ENCODE data around the gene SP3. TPM values are rescaled to one million over a fixed set of nuclear protein-coding genes. Genes with fewer than 3 reads are reported as not detected.

SP3 gene
- total and polyA plus RNA-seq, 9 of the 15 experiments (the other 6 are each of a cell fraction or from before 2014, with no cell fraction given), result 12.0 to 106 (median 74.9) TPM

DNA sequence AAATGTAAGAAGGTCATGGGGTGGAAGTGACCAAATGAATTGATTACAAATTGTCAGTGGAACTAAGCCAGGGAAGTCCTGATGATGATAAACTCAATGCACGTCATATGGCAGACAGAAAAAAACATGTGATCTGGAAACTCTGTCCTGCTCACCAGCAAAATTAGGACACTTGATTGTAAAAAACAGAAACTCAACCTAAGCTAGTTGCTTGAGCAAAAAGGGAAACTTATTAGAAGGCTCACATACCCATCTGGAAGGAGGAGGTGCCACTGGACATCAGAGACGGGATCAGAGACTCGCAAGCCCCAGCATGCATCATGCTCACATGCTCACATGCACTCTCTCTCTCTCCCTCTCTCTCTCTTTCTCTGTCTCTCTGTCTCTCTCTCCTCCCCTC, 96.8 kb downstream of the SP3 start:
- no peak for FAIRE-seq
- H3K4me1 ChIP-seq (replicated peaks in 1 of 2; ENCODE audit: control insufficient read depth in 2 of 2, insufficient read depth in 2 of 2, low read length in 2 of 2), result peaks cover 0 to 9% of the 10 kb centered on the region in 2 experiments; a peak in 1 of 5 replicates
- H3K27ac ChIP-seq (ENCODE audit: extremely low read depth, low read depth, low read length), result no peak overlapping the region
- H3K36me3 ChIP-seq (ENCODE audit: control insufficient read depth, insufficient read depth, low read length), result no peaks in the 10 kb centered on the region
- peaks cover 36 to 57% of the 10 kb centered on the region in 2 experiments for H3K27me3 ChIP-seq (ENCODE audit: control insufficient read depth in 2 of 2, insufficient read depth in 2 of 2, low read length in 2 of 2)
- in situ Hi-C loops (cut with MboI) (no loop called here), intact Hi-C loops (cut with micrococcal nuclease) (no loop called here)
- no peak overlapping the region for H3K9ac ChIP-seq (ENCODE audit: insufficient read depth in 1 of 2, low read depth in 2 of 2, low read length in 2 of 2)
- ATAC-seq, result no peak
- ChIA-PET POLR2A (no interaction called here), CTCF (ENCODE audit: low intra/inter-chr PET ratio) (no interaction called here)
- H3K4me3 ChIP-seq, result no peak overlapping the region
- no TSS peak for BruUV-seq (replicated peaks)
- no peak overlapping the region for H2AFZ ChIP-seq (ENCODE audit: low read depth, low read length)
- 2% methylated on average over 3 of the region's 3 CpGs for WGBS (ENCODE audit: insufficient coverage, low coverage, missing lambda C conversion rate)
- TF ChIP-seq ZNF197 (CRISPR knock-in tag; IDR thresholded peaks at IDR 0.05; ENCODE audit: low read depth) (no peak), GTF2E2 (tag; IDR thresholded peaks at IDR 0.05) (no peak), FOXA1 (IDR thresholded peaks at IDR 0.05; ENCODE audit: borderline replicate concordance) (no peak), HIVEP1 (CRISPR knock-in tag; IDR thresholded peaks at IDR 0.05) (no peak), HDAC2 (IDR thresholded peaks at IDR 0.05) (no peak), TAL1 (IDR thresholded peaks at IDR 0.05) (no peak), PCBP2 (IDR thresholded peaks at IDR 0.05; ENCODE audit: low read depth, low read length, poor library complexity, severe bottlenecking) (no peak), BRD9 (IDR thresholded peaks at IDR 0.05; ENCODE audit: low read depth, partially characterized antibody) (no peak), ASH1L (IDR thresholded peaks at IDR 0.05; ENCODE audit: borderline replicate concordance, low read depth, partially characterized antibody) (no peak), ZFX (CRISPR knock-in tag; IDR thresholded peaks at IDR 0.05) (no peak), TOE1 (IDR thresholded peaks at IDR 0.05; ENCODE audit: borderline replicate concordance) (no peak), TOE1 (CRISPR knock-in tag; IDR thresholded peaks at IDR 0.05; ENCODE audit: borderline replicate concordance, low read depth) (no peak), ZNF224 (CRISPR knock-in tag; IDR thresholded peaks at IDR 0.05) (no peak), EZH2 (IDR thresholded peaks at IDR 0.05; ENCODE audit: borderline replicate concordance, low read depth, low read length) (no peak)
- TF ChIP-seq, protein P1, sequence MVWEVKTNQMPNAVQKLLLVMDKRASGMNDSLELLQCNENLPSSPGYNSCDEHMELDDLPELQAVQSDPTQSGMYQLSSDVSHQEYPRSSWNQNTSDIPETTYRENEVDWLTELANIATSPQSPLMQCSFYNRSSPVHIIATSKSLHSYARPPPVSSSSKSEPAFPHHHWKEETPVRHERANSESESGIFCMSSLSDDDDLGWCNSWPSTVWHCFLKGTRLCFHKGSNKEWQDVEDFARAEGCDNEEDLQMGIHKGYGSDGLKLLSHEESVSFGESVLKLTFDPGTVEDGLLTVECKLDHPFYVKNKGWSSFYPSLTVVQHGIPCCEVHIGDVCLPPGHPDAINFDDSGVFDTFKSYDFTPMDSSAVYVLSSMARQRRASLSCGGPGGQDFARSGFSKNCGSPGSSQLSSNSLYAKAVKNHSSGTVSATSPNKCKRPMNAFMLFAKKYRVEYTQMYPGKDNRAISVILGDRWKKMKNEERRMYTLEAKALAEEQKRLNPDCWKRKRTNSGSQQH (CRISPR knock-in tag; IDR thresholded peaks at IDR 0.05), result no peak
- no peaks in the 10 kb centered on the region for H3K79me2 ChIP-seq (ENCODE audit: control insufficient read depth, insufficient read depth, low read length)
- no peak for DNase-seq (ENCODE audit: extremely low read depth in 1 of 4, low spot score in 3 of 4)
- H3K4me2 ChIP-seq (ENCODE audit: insufficient read depth, low read length), result no peak overlapping the region
- no peaks in the 10 kb centered on the region for H4K20me1 ChIP-seq (replicated peaks; ENCODE audit: control insufficient read depth, insufficient read depth, low read length)
- no peaks in the 10 kb centered on the region for H3K9me3 ChIP-seq (replicated peaks; ENCODE audit: control insufficient read depth, insufficient read depth, low read depth, low read length)
- H3K9me1 ChIP-seq (ENCODE audit: control insufficient read depth, insufficient read depth, low read length), result no peaks in the 10 kb centered on the region

Measured in K562 (cell line).